Bronchial epithelial cell (primary cell): ENCODE results near the gene ULK4. TPM values are rescaled to one million over a fixed set of nuclear protein-coding genes. Genes with fewer than 3 reads are reported as not detected.

Experiments used
- DNase-seq: peaks from one replicate; pipeline ENCODE4 v3.0.0-alpha.2; 2010; ENCODE audit warnings: low read depth
- FAIRE-seq: peaks from 2 replicates; lab custom pipeline; 2011; peaks lifted over from hg19 to GRCh38; lab: Jason Lieb, UNC
- H3K27me3 ChIP-seq: 2 replicates; pipeline ENCODE4 v1.5.1; 2011; ENCODE audit warnings: low read length; ENCODE audit not compliant: control insufficient read depth, insufficient read depth
- H3K36me3 ChIP-seq: 2 replicates; pipeline ENCODE4 v1.5.1; 2011; ENCODE audit warnings: low read length; ENCODE audit not compliant: control insufficient read depth, insufficient read depth
- H3K4me3 ChIP-seq: 2 replicates; pipeline ENCODE4 v1.5.1; 2011; ENCODE audit warnings: mild to moderate bottlenecking, low read depth, low read length, control low read depth
- CTCF ChIP-seq: IDR thresholded peaks from 2 replicates; pipeline ENCODE4 v1.5.1; 2011; ENCODE audit warnings: mild to moderate bottlenecking, moderate library complexity, low read length, control low read depth, inconsistent platforms; ENCODE audit not compliant: insufficient read depth, severe bottlenecking
- total RNA-seq: library from RNA; depleted of rRNA; stranded (reverse); fragments of >200 nt; gene quantifications from 2 replicates; pipeline ENCODE4 v1.2.1, GENCODE V29; 2014

The ULK4 gene
- total RNA-seq, 1 donor from 2014 or later, result 3.9 TPM

GRCh38 chr3:41508063-41508696 is 453.7 kb downstream of the ULK4 start:
- DNase-seq (peak; percentile 95), FAIRE-seq (peak; percentile 52)
- no peaks in the 10 kb centered on the region for H3K27me3 ChIP-seq
- no peak overlapping the region for H3K4me3 ChIP-seq
- H3K36me3 ChIP-seq, result no peaks in the 10 kb centered on the region
- peak; percentile 39 for TF ChIP-seq CTCF

GRCh38 chr3:41507336-41508062 is 454.4 kb downstream of the ULK4 start:
- H3K36me3 ChIP-seq, result no peaks in the 10 kb centered on the region
- H3K27me3 ChIP-seq, result no peaks in the 10 kb centered on the region
- no peak for TF ChIP-seq CTCF
- DNase-seq (no peak), FAIRE-seq (no peak)
- H3K4me3 ChIP-seq, result no peak overlapping the region

- H3K27me3 ChIP-seq, result no peaks in the 10 kb centered on the region
- peak; percentile 55 for DNase-seq
- H3K4me3 ChIP-seq, result no peak overlapping the region
- no peaks in the 10 kb centered on the region for H3K36me3 ChIP-seq
- TF ChIP-seq CTCF, result no peak
- no peak for FAIRE-seq
Observed at GRCh38 chr3:41503998-41504623, 457.8 kb downstream of the ULK4 start.

- peak; percentile 87 for DNase-seq
- no peak for FAIRE-seq
- TF ChIP-seq CTCF, result no peak
- H3K27me3 ChIP-seq, result no peaks in the 10 kb centered on the region
- no peaks in the 10 kb centered on the region for H3K36me3 ChIP-seq
- no peak overlapping the region for H3K4me3 ChIP-seq
Observed at GRCh38 chr3:41502481-41502880, 459.4 kb downstream of the ULK4 start.

GRCh38 chr3:41502023-41502422 is 459.9 kb downstream of the ULK4 start:
- no peak for TF ChIP-seq CTCF
- DNase-seq (peak; percentile 7), FAIRE-seq (no peak)
- Histone ChIP-seq H3K27me3 (no peaks in the 10 kb centered on the region), H3K4me3 (no peak overlapping the region), H3K36me3 (no peaks in the 10 kb centered on the region)
